T-helper 1 cell (primary cell): ENCODE results near the gene RNF4.
"Not testable (repeated sequence)": the region's sequence is repeated elsewhere in the genome, so short reads cannot be mapped to it uniquely, and the experiment has no call there.

Experiments used
- DNase-seq, 5 donors: peaks; one replicate each; pipeline ENCODE4 v3.0.0-alpha.2; 2012 to 2020

RNF4 gene

GRCh38 chr4:2458546-2459491 is 10.1 kb upstream of the RNF4 start:
- no peak for DNase-seq

- DNase-seq: no peak
These were observed 9.1 kb upstream of the RNF4 start for GRCh38 chr4:2459589-2460349.

- DNase-seq: no peak
These were observed 7.5 kb upstream of the RNF4 start for GRCh38 chr4:2461246-2461960.

- peak; percentile 53 to 73 (median 55) for DNase-seq
These were observed 6.5 kb upstream of the RNF4 start for GRCh38 chr4:2462218-2462991.

- DNase-seq: no peak
These were observed 5.7 kb upstream of the RNF4 start for GRCh38 chr4:2462992-2463762.

GRCh38 chr4:2465032-2465431 is 3.9 kb upstream of the RNF4 start:
- DNase-seq: no peak

- DNase-seq: not testable (repeated sequence)
These were observed 3.4 kb upstream of the RNF4 start for GRCh38 chr4:2465544-2465943.

- DNase-seq: peak; percentile 56 to 84 (median 69)
These were observed 482 bp downstream of the RNF4 start for GRCh38 chr4:2469192-2469984.

GRCh38 chr4:2470791-2471190 is 1.9 kb downstream of the RNF4 start:
- no peak for DNase-seq

GRCh38 chr4:2472187-2472586 is 3.3 kb downstream of the RNF4 start:
- no peak for DNase-seq

- DNase-seq: no peak
These were observed 9.3 kb downstream of the RNF4 start for GRCh38 chr4:2478229-2478628.

- DNase-seq: no peak
These were observed 11.7 kb downstream of the RNF4 start for GRCh38 chr4:2480649-2481048.

- DNase-seq: no peak
These were observed 13.3 kb downstream of the RNF4 start for GRCh38 chr4:2482192-2482591.

- peak in 1 of 5 donors; percentile 73 for DNase-seq
These were observed 13.8 kb downstream of the RNF4 start for GRCh38 chr4:2482693-2483092.

- DNase-seq: no peak
These were observed 14.3 kb downstream of the RNF4 start for GRCh38 chr4:2483237-2483636.

- DNase-seq: no peak
These were observed 15.3 kb downstream of the RNF4 start for GRCh38 chr4:2484185-2484584.

GRCh38 chr4:2484993-2485392 is 16.1 kb downstream of the RNF4 start:
- DNase-seq: peak; percentile 22 to 82 (median 56)

GRCh38 chr4:2485956-2486355 is 17.1 kb downstream of the RNF4 start:
- no peak for DNase-seq

- no peak for DNase-seq
These were observed 18.1 kb downstream of the RNF4 start for GRCh38 chr4:2486981-2487380.

- peak in 1 of 5 donors; percentile 26 for DNase-seq
These were observed 18.7 kb downstream of the RNF4 start for GRCh38 chr4:2487632-2488031.
